Measurements from ENCODE around the gene DCST2.

The DCST2 gene

GRCh38 chr1:154975409-154976059 is 58.0 kb downstream of the DCST2 start:
- Histone ChIP-seq H3K9me3 (ENCODE audit: insufficient read depth, low read length) (no peaks in the 10 kb centered on the region), H3K27me3 (ENCODE audit: insufficient read depth, insufficient read length) (no peaks in the 10 kb centered on the region), H3K9ac (ENCODE audit: insufficient read length, low read depth) (peak overlapping the region; percentile 86), H3K36me3 (ENCODE audit: insufficient read depth, insufficient read length, low read length) (peaks cover 38% of the 10 kb centered on the region), H3K4me3 (ENCODE audit: insufficient read length, low read depth) (peak overlapping the region; percentile 66), H3K4me1 (ENCODE audit: insufficient read depth, insufficient read length) (peaks cover 10% of the 10 kb centered on the region)
- DNase-seq (ENCODE audit: low read depth, low spot score), result no peak
- TF ChIP-seq ZNF274 (IDR thresholded peaks at IDR 0.05; ENCODE audit: low read depth, low read length) (no peak), YY1 (IDR thresholded peaks at IDR 0.05; ENCODE audit: insufficient read depth, insufficient read length) (no peak), SUZ12 (IDR thresholded peaks at IDR 0.05; ENCODE audit: extremely low read depth, insufficient read depth, insufficient read length) (no peak)

- peaks cover 10% of the 10 kb centered on the region for H3K4me1 ChIP-seq (ENCODE audit: insufficient read depth, insufficient read length)
- peak overlapping the region; percentile 66 for H3K4me3 ChIP-seq (ENCODE audit: insufficient read length, low read depth)
- no peaks in the 10 kb centered on the region for H3K9me3 ChIP-seq (ENCODE audit: insufficient read depth, low read length)
- no peak for TF ChIP-seq ZNF274 (IDR thresholded peaks at IDR 0.05; ENCODE audit: low read depth, low read length)
- peak; percentile 98 for DNase-seq (ENCODE audit: low read depth, low spot score)
- H3K27me3 ChIP-seq (ENCODE audit: insufficient read depth, insufficient read length), result no peaks in the 10 kb centered on the region
- H3K36me3 ChIP-seq (ENCODE audit: insufficient read depth, insufficient read length, low read length), result peaks cover 34% of the 10 kb centered on the region
- peak overlapping the region; percentile 86 for H3K9ac ChIP-seq (ENCODE audit: insufficient read length, low read depth)
Observed at GRCh38 chr1:154974808-154975408, 58.7 kb downstream of the DCST2 start.

GRCh38 chr1:154974102-154974807 is 59.3 kb downstream of the DCST2 start, which contains the start of gene CKS1B:
TSS of gene CKS1B (plus strand) at chr1:154974681. CDS start at chr1:154974746, 65 bp downstream.
- Histone ChIP-seq H3K4me3 (ENCODE audit: insufficient read length, low read depth) (peak within 1 kb of the TSS; percentile 66), H3K27me3 (ENCODE audit: insufficient read depth, insufficient read length) (no peaks in the 10 kb centered on the region), H3K9ac (ENCODE audit: insufficient read length, low read depth) (peak within 1 kb of the TSS; percentile 93), H3K9me3 (ENCODE audit: insufficient read depth, low read length) (no peaks in the 10 kb centered on the region), H3K36me3 (ENCODE audit: insufficient read depth, insufficient read length, low read length) (peaks cover 33% of the 10 kb centered on the region), H3K4me1 (ENCODE audit: insufficient read depth, insufficient read length) (peaks cover 10% of the 10 kb centered on the region)
- TF ChIP-seq YY1 (IDR thresholded peaks at IDR 0.05; ENCODE audit: insufficient read depth, insufficient read length) (no peak), ZNF274 (IDR thresholded peaks at IDR 0.05; ENCODE audit: low read depth, low read length) (no peak)
- peak; percentile 100 for DNase-seq (ENCODE audit: low read depth, low spot score)

- Histone ChIP-seq H3K36me3 (ENCODE audit: insufficient read depth, insufficient read length, low read length) (peaks cover 35% of the 10 kb centered on the region), H3K9me3 (ENCODE audit: insufficient read depth, low read length) (no peaks in the 10 kb centered on the region), H3K9ac (ENCODE audit: insufficient read length, low read depth) (peak overlapping the region; percentile 93), H3K4me1 (ENCODE audit: insufficient read depth, insufficient read length) (peaks cover 18% of the 10 kb centered on the region), H3K4me3 (ENCODE audit: insufficient read length, low read depth) (peak overlapping the region; percentile 66), H3K27me3 (ENCODE audit: insufficient read depth, insufficient read length) (no peaks in the 10 kb centered on the region)
- DNase-seq (ENCODE audit: low read depth, low spot score), result peak; percentile 99
- no peak for TF ChIP-seq YY1 (IDR thresholded peaks at IDR 0.05; ENCODE audit: insufficient read depth, insufficient read length)
- TF ChIP-seq SUZ12 (IDR thresholded peaks at IDR 0.05; ENCODE audit: extremely low read depth, insufficient read depth, insufficient read length), result no peak
- no peak for TF ChIP-seq ZNF274 (IDR thresholded peaks at IDR 0.05; ENCODE audit: low read depth, low read length)
Observed at GRCh38 chr1:154973344-154974101, 60.1 kb downstream of the DCST2 start.

- Histone ChIP-seq H3K36me3 (ENCODE audit: insufficient read depth, insufficient read length, low read length) (peaks cover 35% of the 10 kb centered on the region), H3K9me3 (ENCODE audit: insufficient read depth, low read length) (no peaks in the 10 kb centered on the region), H3K9ac (ENCODE audit: insufficient read length, low read depth) (peak overlapping the region; percentile 93), H3K4me1 (ENCODE audit: insufficient read depth, insufficient read length) (peaks cover 20% of the 10 kb centered on the region), H3K4me3 (ENCODE audit: insufficient read length, low read depth) (peak overlapping the region; percentile 66), H3K27me3 (ENCODE audit: insufficient read depth, insufficient read length) (no peaks in the 10 kb centered on the region)
- peak; percentile 99 for DNase-seq (ENCODE audit: low read depth, low spot score)
- TF ChIP-seq SUZ12 (IDR thresholded peaks at IDR 0.05; ENCODE audit: extremely low read depth, insufficient read depth, insufficient read length), result no peak
- TF ChIP-seq YY1 (IDR thresholded peaks at IDR 0.05; ENCODE audit: insufficient read depth, insufficient read length), result no peak
- no peak for TF ChIP-seq ZNF274 (IDR thresholded peaks at IDR 0.05; ENCODE audit: low read depth, low read length)
Observed at GRCh38 chr1:154972517-154973343, 60.9 kb downstream of the DCST2 start.

GRCh38 chr1:154972213-154972516 is 61.4 kb downstream of the DCST2 start:
- TF ChIP-seq ZNF274 (IDR thresholded peaks at IDR 0.05; ENCODE audit: low read depth, low read length) (no peak), YY1 (IDR thresholded peaks at IDR 0.05; ENCODE audit: insufficient read depth, insufficient read length) (no peak), SUZ12 (IDR thresholded peaks at IDR 0.05; ENCODE audit: extremely low read depth, insufficient read depth, insufficient read length) (no peak)
- Histone ChIP-seq H3K4me1 (ENCODE audit: insufficient read depth, insufficient read length) (peaks cover 23% of the 10 kb centered on the region), H3K4me3 (ENCODE audit: insufficient read length, low read depth) (peak overlapping the region; percentile 33), H3K27me3 (ENCODE audit: insufficient read depth, insufficient read length) (no peaks in the 10 kb centered on the region), H3K36me3 (ENCODE audit: insufficient read depth, insufficient read length, low read length) (peaks cover 36% of the 10 kb centered on the region), H3K9ac (ENCODE audit: insufficient read length, low read depth) (peak overlapping the region; percentile 93), H3K9me3 (ENCODE audit: insufficient read depth, low read length) (no peaks in the 10 kb centered on the region)
- no peak for DNase-seq (ENCODE audit: low read depth, low spot score)
